ENCODE results near the gene RARB.
A peak's percentile ranks its signal among the peaks of the same experiment; 100 is the strongest.

RARB gene

GRCh38 chr3:25468866-25469319 lies 40.8 kb downstream of the RARB start:
- Mint-ChIP-seq H3K9me3 (no peaks in the 10 kb centered on the region), H3K4me1 (peaks cover 36% of the 10 kb centered on the region)
- peak in 1 of 3 experiments; percentile 10 for TF ChIP-seq CTCF (IDR thresholded peaks at IDR 0.05; ENCODE audit: unreplicated experiment in 3 of 3)

GRCh38 chr3:25469558-25469957 lies 41.5 kb downstream of the RARB start:
- Mint-ChIP-seq H3K4me1 (peaks cover 38% of the 10 kb centered on the region), H3K36me3 (ENCODE audit: low read depth) (peaks cover 22% of the 10 kb centered on the region), H3K4me3 (peak overlapping the region in 2 of 3 experiments; percentile 14 to 63), H3K9me3 (no peaks in the 10 kb centered on the region), H3K27me3 (ENCODE audit: low read depth) (no peaks in the 10 kb centered on the region), H3K27ac (peak overlapping the region in 2 of 3 experiments; percentile 77 to 94)
- TF ChIP-seq CTCF (IDR thresholded peaks at IDR 0.05; ENCODE audit: unreplicated experiment in 3 of 3), result no peak

More at GRCh38 chr3:25468866-25469319, 40.8 kb downstream of the RARB start:
- H3K36me3 Mint-ChIP-seq (ENCODE audit: low read depth), result peaks cover 27% of the 10 kb centered on the region
- peak overlapping the region in 2 of 3 experiments; percentile 77 to 94 for H3K27ac Mint-ChIP-seq
- peak overlapping the region in 2 of 3 experiments; percentile 41 to 62 for H3K4me3 Mint-ChIP-seq
- no peaks in the 10 kb centered on the region for H3K27me3 Mint-ChIP-seq (ENCODE audit: low read depth)

GRCh38 chr3:25471081-25471768 lies 43.2 kb downstream of the RARB start:
- TF ChIP-seq CTCF (IDR thresholded peaks at IDR 0.05; ENCODE audit: unreplicated experiment in 3 of 3), result no peak
- peaks cover 15% of the 10 kb centered on the region for H3K36me3 Mint-ChIP-seq (ENCODE audit: low read depth)
- peak overlapping the region in 1 of 3 experiments; percentile 21 for H3K4me3 Mint-ChIP-seq
- no peaks in the 10 kb centered on the region for H3K27me3 Mint-ChIP-seq (ENCODE audit: low read depth)
- H3K4me1 Mint-ChIP-seq, result peaks cover 33% of the 10 kb centered on the region
- H3K27ac Mint-ChIP-seq, result peak overlapping the region; percentile 50 to 72 (median 54)
- no peaks in the 10 kb centered on the region for H3K9me3 Mint-ChIP-seq

- H3K4me3 Mint-ChIP-seq, result no peak overlapping the region
- H3K4me1 Mint-ChIP-seq, result peaks cover 33% of the 10 kb centered on the region
- H3K27ac Mint-ChIP-seq, result peak overlapping the region in 2 of 3 experiments; percentile 50 to 72
- H3K9me3 Mint-ChIP-seq, result no peaks in the 10 kb centered on the region
- H3K27me3 Mint-ChIP-seq (ENCODE audit: low read depth), result no peaks in the 10 kb centered on the region
- TF ChIP-seq CTCF (IDR thresholded peaks at IDR 0.05; ENCODE audit: unreplicated experiment in 3 of 3), result no peak
- peaks cover 20% of the 10 kb centered on the region for H3K36me3 Mint-ChIP-seq (ENCODE audit: low read depth)
Measured at GRCh38 chr3:25472153-25472552, 44.1 kb downstream of the RARB start.

GRCh38 chr3:25472731-25473130 lies 44.7 kb downstream of the RARB start:
- Mint-ChIP-seq H3K4me3 (no peak overlapping the region), H3K27me3 (ENCODE audit: low read depth) (no peaks in the 10 kb centered on the region), H3K27ac (peak overlapping the region in 2 of 3 experiments; percentile 54 to 82), H3K9me3 (no peaks in the 10 kb centered on the region), H3K36me3 (ENCODE audit: low read depth) (peaks cover 23% of the 10 kb centered on the region), H3K4me1 (peaks cover 33% of the 10 kb centered on the region)
- no peak for TF ChIP-seq CTCF (IDR thresholded peaks at IDR 0.05; ENCODE audit: unreplicated experiment in 3 of 3)

GRCh38 chr3:25473246-25473645 lies 45.2 kb downstream of the RARB start:
- H3K9me3 Mint-ChIP-seq, result no peaks in the 10 kb centered on the region
- peak overlapping the region; percentile 54 to 82 (median 68) for H3K27ac Mint-ChIP-seq
- no peak for TF ChIP-seq CTCF (IDR thresholded peaks at IDR 0.05; ENCODE audit: unreplicated experiment in 3 of 3)
- no peak overlapping the region for H3K4me3 Mint-ChIP-seq
- no peaks in the 10 kb centered on the region for H3K27me3 Mint-ChIP-seq (ENCODE audit: low read depth)
- H3K4me1 Mint-ChIP-seq, result peaks cover 37% of the 10 kb centered on the region
- H3K36me3 Mint-ChIP-seq (ENCODE audit: low read depth), result peaks cover 23% of the 10 kb centered on the region
